Tibial nerve (tissue), 4 donors: ENCODE data around the gene MIPEP.

Source experiments
- EP300 ChIP-seq, 2 donors: sonication (generic); formaldehyde crosslinking; IDR thresholded peaks; one replicate each; pipeline ENCODE4 v1.6.1; 2017; ENCODE audit warnings: antibody characterized with exemption in 2 of 2, mild to moderate bottlenecking in 1 of 2
- POLR2A ChIP-seq, 2 donors: fragments of 450-650 bp; IDR thresholded peaks; one replicate each; pipeline ENCODE4 v1.6.1; 2017; ENCODE audit warnings: antibody characterized with exemption in 2 of 2, mild to moderate bottlenecking in 2 of 2, moderate library complexity in 2 of 2
- TF ChIP-seq, protein P1 (sequence below), 5 experiments: fragments of 200-600 bp in 3 of 5; fragments of 450-650 bp in 2 of 5; sonication (generic) in 3 of 5; IDR thresholded peaks; one replicate each; pipeline ENCODE4 v1.5.1; 2016 to 2019; ENCODE audit warnings: antibody characterized with exemption in 5 of 5, mild to moderate bottlenecking in 3 of 5, moderate library complexity in 2 of 5

DNA sequence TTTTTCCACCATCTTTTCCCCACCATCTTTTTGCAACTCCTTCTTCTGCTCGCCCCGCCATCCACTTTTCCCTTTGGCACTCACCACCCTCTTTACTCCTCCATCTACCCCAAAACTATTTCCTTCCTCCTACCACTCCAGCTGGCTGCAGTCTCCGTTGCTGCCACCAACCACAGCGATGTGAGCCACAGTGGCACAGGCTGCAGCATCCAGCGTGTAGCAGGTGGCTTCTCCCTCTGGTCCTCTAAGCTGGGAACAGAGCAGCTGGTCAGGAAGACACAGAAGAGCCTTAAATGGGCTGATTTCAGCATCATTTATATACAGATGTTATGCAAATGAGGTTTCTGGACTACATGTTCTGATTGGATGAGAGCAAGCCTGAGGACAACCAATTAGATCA, 174.5 kb downstream of the MIPEP start:
- TF ChIP-seq POLR2A (IDR thresholded peaks at IDR 0.05) (no peak), EP300 (IDR thresholded peaks at IDR 0.05) (no peak)
- TF ChIP-seq, protein P1, sequence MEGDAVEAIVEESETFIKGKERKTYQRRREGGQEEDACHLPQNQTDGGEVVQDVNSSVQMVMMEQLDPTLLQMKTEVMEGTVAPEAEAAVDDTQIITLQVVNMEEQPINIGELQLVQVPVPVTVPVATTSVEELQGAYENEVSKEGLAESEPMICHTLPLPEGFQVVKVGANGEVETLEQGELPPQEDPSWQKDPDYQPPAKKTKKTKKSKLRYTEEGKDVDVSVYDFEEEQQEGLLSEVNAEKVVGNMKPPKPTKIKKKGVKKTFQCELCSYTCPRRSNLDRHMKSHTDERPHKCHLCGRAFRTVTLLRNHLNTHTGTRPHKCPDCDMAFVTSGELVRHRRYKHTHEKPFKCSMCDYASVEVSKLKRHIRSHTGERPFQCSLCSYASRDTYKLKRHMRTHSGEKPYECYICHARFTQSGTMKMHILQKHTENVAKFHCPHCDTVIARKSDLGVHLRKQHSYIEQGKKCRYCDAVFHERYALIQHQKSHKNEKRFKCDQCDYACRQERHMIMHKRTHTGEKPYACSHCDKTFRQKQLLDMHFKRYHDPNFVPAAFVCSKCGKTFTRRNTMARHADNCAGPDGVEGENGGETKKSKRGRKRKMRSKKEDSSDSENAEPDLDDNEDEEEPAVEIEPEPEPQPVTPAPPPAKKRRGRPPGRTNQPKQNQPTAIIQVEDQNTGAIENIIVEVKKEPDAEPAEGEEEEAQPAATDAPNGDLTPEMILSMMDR (IDR thresholded peaks at IDR 0.05): no peak
